PC-9 (cell line): Measurements from ENCODE around the gene PIR. TPM values are rescaled to one million over a fixed set of nuclear protein-coding genes. Genes with fewer than 3 reads are reported as not detected.

Experiments used
- BruUV-seq: library from RNA; stranded (reverse); fragments of 400-500 nt; replicated peaks from 2 replicates; lab custom pipeline; 2021; lab: Mats Ljungman, UMichigan
- CTCF ChIA-PET: fragments of 300-600 bp; sonication (Branson Sonifier 250); formaldehyde crosslinking; loops from one replicate; lab custom pipeline; 2022; ENCODE audit warnings: antibody characterized with exemption; lab: Charles Lee
- POLR2A ChIA-PET: fragments of 300-600 bp; sonication (Branson Sonifier 250); formaldehyde crosslinking; loops from one replicate; lab custom pipeline; 2022; ENCODE audit warnings: antibody characterized with exemption; ENCODE audit not compliant: unreplicated experiment; lab: Charles Lee
- DNase-seq, 2 experiments: peaks; one replicate each; pipeline versions ENCODE4 v3.0.0 to v3.0.0-alpha.2; 2015 to 2022; ENCODE audit warnings: mixed read lengths in 1 of 2
- H2AFZ ChIP-seq: fragments of 200-600 bp; sonication (generic); 2 replicates; pipeline ENCODE4 v1.8.1; 2017; ENCODE audit warnings: antibody characterized with exemption
- H3F3A ChIP-seq: fragments of 200-600 bp; sonication (generic); 2 replicates; pipeline ENCODE4 v1.8.1; 2017; ENCODE audit warnings: antibody characterized with exemption, mild to moderate bottlenecking, low read depth; ENCODE audit not compliant: insufficient read depth
- H3K27ac ChIP-seq: fragments of 200-600 bp; sonication (generic); 2 replicates; pipeline ENCODE4 v1.6.1; 2016; ENCODE audit warnings: mixed run types
- H3K27me3 ChIP-seq: fragments of 200-600 bp; sonication (generic); 2 replicates; pipeline ENCODE4 v1.6.1; 2016; ENCODE audit warnings: low read depth, mixed run types; ENCODE audit not compliant: insufficient read depth
- H3K36me3 ChIP-seq: fragments of 200-600 bp; sonication (generic); 2 replicates; pipeline ENCODE4 v1.6.1; 2016; ENCODE audit warnings: low read depth, mixed run types
- H3K4me1 ChIP-seq: fragments of 200-600 bp; sonication (generic); replicated peaks from 2 replicates; pipeline ENCODE4 v1.6.1; 2016; ENCODE audit warnings: mixed run types; ENCODE audit not compliant: insufficient read depth
- H3K4me2 ChIP-seq: fragments of 200-600 bp; sonication (generic); 2 replicates; pipeline ENCODE4 v1.6.1; 2017; ENCODE audit warnings: mixed run types
- H3K4me3 ChIP-seq: fragments of 200-600 bp; sonication (generic); 2 replicates; pipeline ENCODE4 v1.6.1; 2016; ENCODE audit warnings: mixed run types
- H3K79me2 ChIP-seq: fragments of 200-600 bp; sonication (generic); 2 replicates; pipeline ENCODE4 v1.6.1; 2017; ENCODE audit warnings: low read depth, mixed run types
- H3K9me2 ChIP-seq: fragments of 200-600 bp; sonication (generic); 2 replicates; pipeline ENCODE4 v1.8.1; 2017; ENCODE audit warnings: mild to moderate bottlenecking; ENCODE audit not compliant: insufficient read depth
- H3K9me3 ChIP-seq: fragments of 200-600 bp; sonication (generic); 2 replicates; pipeline ENCODE4 v1.8.1; 2016; ENCODE audit warnings: low read depth; ENCODE audit not compliant: insufficient read depth
- H4K20me1 ChIP-seq: fragments of 200-600 bp; sonication (generic); 2 replicates; pipeline ENCODE4 v1.8.1; 2017; ENCODE audit not compliant: insufficient read depth
- EZH2 ChIP-seq: fragments of 200-600 bp; sonication (generic); IDR thresholded peaks from 2 replicates; pipeline ENCODE4 v1.8.0; 2017; ENCODE audit warnings: antibody characterized with exemption, low read depth
- intact Hi-C: fragments of 100-400 bp; cut with micrococcal nuclease; formaldehyde crosslinking; loops from one replicate; pipeline ENCODE4 v1.10.0; 2022; ENCODE audit not compliant: unreplicated experiment
- total RNA-seq: library from RNA; stranded (reverse); gene quantifications from 2 replicates; pipeline ENCODE4 v1.2.3, GENCODE V29; 2021
- TF ChIP-seq, protein P1 (sequence below): fragments of 200-600 bp; sonication (generic); conservative IDR thresholded peaks from 2 replicates; pipeline ENCODE4 v1.6.1; 2017; ENCODE audit warnings: mixed run types, antibody characterized with exemption, mild to moderate bottlenecking, moderate library complexity

Gene PIR
- total RNA-seq, 1 experiment from 2014 or later, result 197 TPM

DNA sequence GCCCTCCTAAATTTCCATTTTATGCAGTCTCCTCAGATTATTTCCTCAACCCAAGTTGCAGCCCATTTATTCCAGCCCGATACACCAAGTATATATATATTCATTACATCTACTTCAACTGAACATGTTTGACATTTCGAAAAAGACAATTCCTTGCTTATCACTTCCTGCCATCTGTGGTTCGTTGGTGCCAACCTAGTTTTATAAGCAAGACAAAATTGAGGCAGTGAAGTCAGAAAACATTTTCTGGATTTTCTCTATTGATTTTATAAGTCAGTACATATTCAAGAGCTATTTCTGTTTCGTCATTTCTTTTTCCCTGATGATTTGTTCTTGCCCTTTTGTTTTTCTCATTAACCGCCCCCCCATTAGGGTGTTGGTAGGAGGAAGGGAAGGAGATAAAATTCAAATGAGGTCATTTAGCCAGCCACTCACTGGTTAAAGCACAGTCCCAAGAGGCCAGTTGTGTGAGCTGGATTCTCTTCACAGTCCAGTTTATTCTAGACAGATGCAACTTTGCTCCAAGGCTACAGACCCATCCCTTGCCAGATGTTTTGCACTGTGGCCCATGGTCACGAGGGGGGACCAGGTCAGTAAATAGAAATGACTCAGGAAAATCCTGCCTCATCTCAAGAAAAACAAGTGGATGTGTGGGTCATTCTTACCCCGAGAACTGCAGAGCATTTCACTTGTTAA lies 88.6 kb downstream of the PIR start:
- Histone ChIP-seq H3K36me3 (no peaks in the 10 kb centered on the region; the same call in 1 of the 2 replicates), H3K4me2 (no peak overlapping the region), H2AFZ (no peak overlapping the region), H3K9me3 (no peaks in the 10 kb centered on the region), H3K27ac (no peak overlapping the region), H3K79me2 (no peaks in the 10 kb centered on the region), H4K20me1 (no peaks in the 10 kb centered on the region), H3K9me2 (no peaks in the 10 kb centered on the region), H3F3A (no peaks in the 10 kb centered on the region), H3K4me3 (no peak overlapping the region), H3K4me1 (no peaks in the 10 kb centered on the region), H3K27me3 (no peaks in the 10 kb centered on the region)
- ChIA-PET POLR2A (interaction anchor here (0.7 kb wide), 1 partner anchor 65 kb away, joined by 3 read pairs; no protein-coding TSS in a partner anchor), CTCF (no interaction called here)
- no TSS peak for BruUV-seq
- no peak for DNase-seq
- TF ChIP-seq EZH2, result no peak
- TF ChIP-seq, protein P1, sequence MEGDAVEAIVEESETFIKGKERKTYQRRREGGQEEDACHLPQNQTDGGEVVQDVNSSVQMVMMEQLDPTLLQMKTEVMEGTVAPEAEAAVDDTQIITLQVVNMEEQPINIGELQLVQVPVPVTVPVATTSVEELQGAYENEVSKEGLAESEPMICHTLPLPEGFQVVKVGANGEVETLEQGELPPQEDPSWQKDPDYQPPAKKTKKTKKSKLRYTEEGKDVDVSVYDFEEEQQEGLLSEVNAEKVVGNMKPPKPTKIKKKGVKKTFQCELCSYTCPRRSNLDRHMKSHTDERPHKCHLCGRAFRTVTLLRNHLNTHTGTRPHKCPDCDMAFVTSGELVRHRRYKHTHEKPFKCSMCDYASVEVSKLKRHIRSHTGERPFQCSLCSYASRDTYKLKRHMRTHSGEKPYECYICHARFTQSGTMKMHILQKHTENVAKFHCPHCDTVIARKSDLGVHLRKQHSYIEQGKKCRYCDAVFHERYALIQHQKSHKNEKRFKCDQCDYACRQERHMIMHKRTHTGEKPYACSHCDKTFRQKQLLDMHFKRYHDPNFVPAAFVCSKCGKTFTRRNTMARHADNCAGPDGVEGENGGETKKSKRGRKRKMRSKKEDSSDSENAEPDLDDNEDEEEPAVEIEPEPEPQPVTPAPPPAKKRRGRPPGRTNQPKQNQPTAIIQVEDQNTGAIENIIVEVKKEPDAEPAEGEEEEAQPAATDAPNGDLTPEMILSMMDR, result no peak
- intact Hi-C loops, result no loop called here

DNA sequence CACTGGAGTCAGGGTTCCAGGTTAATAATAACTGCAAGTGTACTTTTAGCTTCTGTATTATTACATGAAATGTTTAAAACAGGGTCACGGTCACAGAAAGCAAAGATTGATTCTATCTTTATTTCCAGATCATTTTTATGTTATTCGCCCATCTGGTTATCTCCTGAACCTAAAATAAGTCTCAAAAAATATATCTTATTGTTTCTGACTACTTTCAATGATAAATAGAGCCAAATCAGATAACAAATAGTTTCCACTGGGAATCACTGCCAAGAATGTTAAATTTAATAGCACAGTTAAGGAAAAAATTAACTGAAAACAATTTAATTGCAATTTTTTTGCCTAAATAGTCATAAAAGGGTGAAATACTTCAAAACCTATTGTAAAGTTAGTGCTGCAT lies 91.8 kb downstream of the PIR start:
- no TSS peak for BruUV-seq
- CTCF ChIA-PET, result no interaction called here

DNA sequence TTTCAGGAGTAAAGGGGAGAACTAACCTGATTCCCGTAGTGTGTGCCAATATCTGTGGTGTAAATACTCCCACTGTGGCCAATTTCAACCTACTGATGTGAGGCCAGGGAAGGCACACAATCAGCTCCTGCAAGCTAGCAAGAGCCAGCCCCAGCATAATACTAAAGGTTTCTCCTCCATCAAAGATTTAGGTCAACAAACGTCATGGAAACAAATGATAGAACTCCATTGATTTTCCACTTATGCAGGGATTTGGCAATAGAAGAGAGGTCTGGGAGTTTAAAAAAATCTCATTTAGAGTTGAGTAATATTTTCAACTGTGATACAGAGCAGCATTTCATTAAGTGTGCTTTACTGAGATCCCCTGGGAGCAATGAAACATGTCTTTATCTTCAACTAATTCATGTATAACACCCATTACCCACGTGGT lies 93.2 kb downstream of the PIR start:
- POLR2A ChIA-PET, result no interaction called here
- no TSS peak for BruUV-seq

More for the DNA sequence above, 91.8 kb downstream of the PIR start:
- H3K27me3 ChIP-seq, result no peaks in the 10 kb centered on the region
- H3K4me3 ChIP-seq, result no peak overlapping the region
- H3K9me2 ChIP-seq, result no peaks in the 10 kb centered on the region
- POLR2A ChIA-PET, result no interaction called here
- H3F3A ChIP-seq, result no peaks in the 10 kb centered on the region
- no peak overlapping the region for H3K4me2 ChIP-seq
- intact Hi-C loops, result no loop called here
- no peaks in the 10 kb centered on the region for H3K4me1 ChIP-seq
- no peaks in the 10 kb centered on the region for H4K20me1 ChIP-seq
- no peak overlapping the region for H3K27ac ChIP-seq
- H2AFZ ChIP-seq, result no peak overlapping the region
- H3K36me3 ChIP-seq, result no peaks in the 10 kb centered on the region; the same call in 1 of the 2 replicates
- no peak for DNase-seq
- no peak for TF ChIP-seq EZH2
- TF ChIP-seq, protein P1, result no peak
- no peaks in the 10 kb centered on the region for H3K9me3 ChIP-seq
- H3K79me2 ChIP-seq, result no peaks in the 10 kb centered on the region

More for the DNA sequence above, 93.2 kb downstream of the PIR start:
- DNase-seq, result no peak
- H2AFZ ChIP-seq, result no peak overlapping the region
- TF ChIP-seq, protein P1, result no peak
- no peak for TF ChIP-seq EZH2
- no peaks in the 10 kb centered on the region for H3K27me3 ChIP-seq
- H3K36me3 ChIP-seq, result no peaks in the 10 kb centered on the region; the same call in 1 of the 2 replicates
- no peaks in the 10 kb centered on the region for H3K4me1 ChIP-seq
- H3K27ac ChIP-seq, result no peak overlapping the region
- H4K20me1 ChIP-seq, result no peaks in the 10 kb centered on the region
- CTCF ChIA-PET, result no interaction called here
- intact Hi-C loops, result no loop called here
- no peaks in the 10 kb centered on the region for H3K9me3 ChIP-seq
- H3K4me2 ChIP-seq, result no peak overlapping the region
- H3K9me2 ChIP-seq, result no peaks in the 10 kb centered on the region
- no peaks in the 10 kb centered on the region for H3K79me2 ChIP-seq
- H3F3A ChIP-seq, result no peaks in the 10 kb centered on the region
- H3K4me3 ChIP-seq, result no peak overlapping the region
